UCSD-AML1 (cell line): ENCODE measurements around the gene RBM41.

Experiments used
- DNase-seq: peaks from one replicate; lab custom pipeline; 2025; ENCODE audit not compliant: unreplicated experiment; lab: John Stamatoyannopoulos, UW

RBM41 gene

DNA sequence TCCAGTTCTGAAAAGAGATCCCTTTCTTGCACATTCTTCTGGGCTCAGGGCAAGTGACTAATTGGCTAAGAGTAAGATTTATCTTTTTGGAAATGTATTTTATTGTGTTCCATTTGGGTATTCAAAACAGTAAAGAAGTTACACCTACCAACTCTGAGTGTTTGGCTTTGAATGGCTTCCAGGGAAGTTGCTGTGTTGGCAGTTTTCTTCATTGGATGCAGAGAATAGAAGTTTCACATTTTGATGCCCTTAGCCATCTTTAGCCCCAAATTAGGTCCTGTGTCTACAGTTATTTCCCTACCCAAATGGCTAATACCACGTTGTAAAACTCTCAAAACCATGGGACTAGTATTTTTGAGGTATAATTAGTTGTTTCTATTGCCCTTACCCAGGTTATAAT is 88.9 kb downstream of the RBM41 start:
- DNase-seq: no peak

- no peak for DNase-seq
Observed at GRCh38 chrX:107025545-107025944, 93.1 kb downstream of the RBM41 start.

DNA sequence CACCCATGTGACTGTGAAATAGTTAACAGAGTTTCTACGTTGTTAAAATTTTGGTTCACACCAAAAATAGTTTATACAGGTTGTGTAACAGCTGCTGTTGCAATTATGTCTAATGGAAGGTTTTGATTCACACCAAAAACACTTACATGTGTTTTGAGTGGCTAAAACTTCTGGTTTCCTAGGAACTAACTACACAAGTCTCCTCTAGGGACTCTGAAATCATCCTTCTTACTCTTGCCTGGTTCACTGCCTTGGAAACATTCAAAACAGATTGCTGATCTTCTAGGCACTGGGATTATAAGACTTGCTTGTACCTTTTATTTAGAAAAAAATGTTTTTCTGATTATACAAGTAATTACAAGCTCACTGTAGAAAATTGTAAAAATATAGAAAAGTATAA is 103.7 kb downstream of the RBM41 start:
- DNase-seq: no peak
